Stimulated activated naive CD8-positive, alpha-beta T cell treated with anti-CD3 and anti-CD28 coated beads, Interleukin-15, Interleukin-2, amounts not matched to agents 100 U/mL and 50 U/mL, for 24 hours (primary cell): ENCODE data around the gene RPRD1A.
A peak's percentile ranks its signal among the peaks of the same experiment; 100 is the strongest.
"Not testable (repeated sequence)": the region's sequence is repeated elsewhere in the genome, so short reads cannot be mapped to it uniquely, and the experiment has no call there.

Experiments
- ATAC-seq: fragments of 150-1000 bp; cut with Tn5 transposase; one replicate; pipeline ENCODE4 v1.10.0; 2021
- DNase-seq: peaks from one replicate; pipeline ENCODE4 v3.0.0; 2021

RPRD1A gene

DNA sequence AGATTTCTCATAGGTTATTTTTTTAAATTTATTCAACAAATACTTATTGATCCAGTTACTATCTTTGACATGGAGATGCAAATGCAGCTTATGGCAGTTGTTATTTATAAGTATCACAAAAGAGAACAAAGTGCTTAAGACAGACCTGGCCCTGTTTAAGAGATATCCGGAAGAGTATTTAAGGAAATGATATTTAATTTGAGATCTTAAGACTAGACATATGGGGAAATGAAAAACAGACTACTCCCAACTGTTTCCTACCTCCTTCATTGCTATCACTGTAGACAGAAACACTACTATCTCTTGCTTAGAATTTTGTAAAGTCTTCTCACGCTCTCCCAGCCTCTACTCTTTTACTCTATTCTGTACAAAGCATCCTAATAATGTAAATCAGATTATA is 36.0 kb downstream of the RPRD1A start:
- no peak for ATAC-seq
- DNase-seq, result no peak

DNA sequence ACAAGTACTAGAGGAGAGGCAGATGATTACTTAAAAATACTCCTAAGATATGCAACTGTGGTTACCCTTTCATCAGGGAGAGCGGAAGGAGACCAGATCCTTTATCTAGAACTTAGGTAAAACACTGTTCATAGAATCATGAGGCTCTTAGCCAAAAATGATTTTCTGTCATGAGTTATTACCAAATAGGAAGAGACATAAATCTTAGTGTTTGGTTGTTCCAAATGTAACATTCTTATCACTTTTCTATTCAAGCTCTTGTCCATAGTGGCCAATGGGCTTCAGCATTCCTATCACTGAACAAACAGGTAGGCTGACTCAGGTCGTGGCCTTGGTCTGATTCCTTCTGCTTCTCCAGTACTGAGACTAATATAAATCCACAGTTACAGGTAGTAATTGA is 38.5 kb downstream of the RPRD1A start:
- ATAC-seq, result no peak
- DNase-seq, result no peak

DNA sequence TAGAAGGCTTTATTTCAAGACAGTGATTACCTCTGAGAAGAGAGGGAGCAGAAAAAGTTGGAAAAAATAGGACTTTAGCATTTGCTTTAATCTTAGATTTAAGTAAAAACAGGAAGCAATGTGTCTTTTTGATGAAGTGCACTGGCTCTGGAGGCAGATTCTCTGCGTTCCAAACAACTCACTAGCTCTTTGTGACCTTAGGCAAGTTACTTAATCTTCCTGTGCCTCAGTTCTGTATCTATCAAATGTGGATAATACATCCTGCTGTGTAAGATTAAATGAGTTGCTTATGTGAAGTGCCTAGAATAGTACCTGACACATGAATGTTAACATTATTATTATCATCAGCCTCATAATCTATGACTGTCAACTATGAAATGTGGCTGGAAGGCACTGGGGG is 42.3 kb downstream of the RPRD1A start:
- no peak for DNase-seq
- ATAC-seq, result no peak

- ATAC-seq, DNase-seq: not testable (repeated sequence)
These were observed 43.1 kb downstream of the RPRD1A start for GRCh38 chr18:36024241-36024640.

DNA sequence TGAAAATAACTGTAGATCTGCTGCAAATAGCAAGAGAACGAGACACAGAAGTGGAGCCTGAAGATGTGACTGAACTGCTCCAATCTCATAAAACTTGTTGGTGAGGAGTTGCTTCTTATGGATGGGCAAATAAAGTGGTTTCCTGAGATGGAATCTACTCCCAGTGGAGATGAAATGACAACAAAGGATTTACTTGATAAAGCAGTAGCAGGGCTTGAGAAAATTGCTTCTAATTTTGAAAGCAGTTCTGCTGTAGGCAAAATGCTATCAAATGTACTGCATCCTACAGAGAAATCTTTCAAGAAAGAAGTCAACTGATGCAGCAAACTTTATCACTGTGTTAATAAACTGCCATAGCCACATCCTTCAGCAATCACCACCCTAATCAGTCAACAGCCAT is 44.0 kb downstream of the RPRD1A start:
- DNase-seq (no peak), ATAC-seq (no peak)

GRCh38 chr18:36020174-36020711 is 47.1 kb downstream of the RPRD1A start:
- DNase-seq (no peak), ATAC-seq (no peak)

DNA sequence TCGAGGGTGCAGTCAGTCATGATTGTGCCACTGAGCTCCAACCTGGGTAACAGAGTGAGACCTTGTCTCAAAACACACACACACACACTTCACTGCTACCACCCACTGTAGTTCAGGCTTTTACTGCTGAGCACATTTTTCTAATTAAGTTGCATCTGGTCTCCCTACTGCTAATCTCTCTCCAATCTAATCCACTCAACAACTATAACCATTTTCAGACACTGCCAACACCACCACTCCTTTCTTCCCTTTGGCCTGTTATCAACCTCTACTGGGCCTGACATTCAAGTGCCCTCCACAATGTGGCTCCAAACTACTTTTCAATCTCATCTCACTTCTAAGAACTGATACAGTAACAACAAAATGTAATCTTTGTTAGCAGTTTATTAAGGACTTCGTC is 50.1 kb downstream of the RPRD1A start:
- no peak for ATAC-seq
- no peak for DNase-seq

GRCh38 chr18:36015629-36016028 is 51.7 kb downstream of the RPRD1A start:
- ATAC-seq, result no peak
- DNase-seq, result no peak

- no peak for DNase-seq
- no peak for ATAC-seq
These were observed 54.5 kb downstream of the RPRD1A start for GRCh38 chr18:36012891-36013290.

DNA sequence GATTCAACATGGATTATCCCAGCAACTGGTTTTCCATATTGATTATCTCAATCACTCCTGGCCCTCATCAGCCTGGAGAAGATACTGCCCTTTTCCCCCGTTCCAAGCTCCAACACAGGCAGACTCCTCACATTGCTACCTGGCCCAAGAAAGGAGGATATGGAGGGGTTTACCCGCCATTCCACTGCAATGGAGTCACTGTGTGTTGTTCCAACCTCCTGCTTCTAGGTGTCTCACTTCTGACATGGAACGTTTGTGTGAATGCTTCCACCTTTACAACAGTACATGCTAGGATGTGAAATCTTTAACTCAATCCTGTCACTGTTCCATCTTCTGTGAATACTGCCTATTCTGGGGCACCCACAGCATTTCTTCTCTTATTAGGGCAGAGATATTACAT is 58.1 kb downstream of the RPRD1A start:
- DNase-seq (no peak), ATAC-seq (no peak)

DNA sequence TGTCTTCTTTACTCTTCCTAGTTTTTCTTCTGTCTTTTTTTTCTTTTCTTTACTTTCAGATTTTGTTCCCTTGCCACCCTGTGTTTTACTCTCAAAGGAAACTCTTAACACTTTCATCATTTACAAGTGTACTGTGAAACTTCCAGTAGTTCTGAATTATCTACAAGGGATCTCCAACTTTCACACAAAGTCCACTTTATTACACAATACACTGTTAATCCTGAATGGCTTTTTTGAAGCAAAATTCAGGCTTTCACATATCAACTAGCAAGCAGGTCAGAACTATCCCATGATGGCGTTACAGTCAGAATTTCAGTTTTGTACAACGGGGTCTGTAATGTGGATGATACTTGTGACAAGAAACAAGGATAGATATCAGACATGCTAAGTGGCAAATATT is 60.4 kb downstream of the RPRD1A start:
- DNase-seq, result no peak
- ATAC-seq, result no peak

DNA sequence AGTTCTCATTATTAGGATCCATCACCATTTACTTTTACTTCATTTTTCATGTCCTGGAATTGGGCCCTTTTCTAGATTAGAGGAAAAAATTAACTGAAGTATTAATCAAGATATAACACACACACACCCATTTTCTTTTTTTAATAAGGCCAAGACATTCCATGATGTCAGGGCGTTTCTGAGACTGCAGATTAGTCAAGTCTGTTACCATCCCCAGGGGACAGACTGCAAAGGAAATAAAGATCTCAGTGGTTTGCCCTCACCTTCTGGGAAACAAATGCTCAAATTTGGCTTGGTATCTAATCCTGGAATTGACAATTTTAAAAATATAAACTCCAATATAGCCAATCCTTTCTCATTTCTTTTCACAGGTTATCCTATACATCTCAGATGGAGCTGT is 67.4 kb downstream of the RPRD1A start:
- DNase-seq, result no peak
- ATAC-seq, result no peak

DNA sequence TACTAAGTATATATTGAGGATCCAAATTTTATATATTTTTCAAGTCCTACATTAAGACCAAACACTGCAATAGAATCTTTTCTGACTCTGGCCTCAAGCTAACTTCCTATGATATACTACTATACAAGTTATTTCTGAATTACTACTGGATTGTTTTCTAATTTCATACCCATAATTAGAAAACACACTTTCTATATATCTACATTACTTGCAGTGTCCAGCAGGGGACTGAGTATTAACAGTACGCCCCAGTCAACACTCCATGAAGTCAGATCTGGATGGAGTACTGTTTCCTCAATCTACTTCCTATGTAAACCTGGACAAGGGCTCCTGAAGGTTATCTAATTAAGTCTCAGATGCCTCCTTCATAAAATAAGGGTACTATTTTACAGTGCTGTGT is 68.4 kb downstream of the RPRD1A start:
- DNase-seq (no peak), ATAC-seq (no peak)

DNA sequence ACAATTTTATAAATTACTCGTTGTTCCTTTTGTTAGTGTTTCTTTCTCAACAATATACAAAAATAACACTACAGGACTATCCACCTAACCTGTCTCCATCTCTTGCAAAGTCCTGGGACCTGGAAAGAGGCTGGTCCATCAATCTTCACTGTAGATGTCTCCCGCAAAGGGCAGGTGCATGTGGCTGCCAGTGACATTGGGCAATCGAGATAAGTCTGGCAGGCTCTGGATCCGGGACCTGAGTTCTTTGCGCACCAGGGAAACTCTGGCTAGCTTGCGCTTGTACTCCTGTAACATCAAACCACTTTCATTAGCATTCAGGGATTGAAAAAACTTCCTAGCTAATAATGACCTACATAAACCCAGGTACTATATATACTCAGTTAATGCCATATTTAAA is 74.3 kb downstream of the RPRD1A start:
- DNase-seq (no peak), ATAC-seq (no peak)

DNA sequence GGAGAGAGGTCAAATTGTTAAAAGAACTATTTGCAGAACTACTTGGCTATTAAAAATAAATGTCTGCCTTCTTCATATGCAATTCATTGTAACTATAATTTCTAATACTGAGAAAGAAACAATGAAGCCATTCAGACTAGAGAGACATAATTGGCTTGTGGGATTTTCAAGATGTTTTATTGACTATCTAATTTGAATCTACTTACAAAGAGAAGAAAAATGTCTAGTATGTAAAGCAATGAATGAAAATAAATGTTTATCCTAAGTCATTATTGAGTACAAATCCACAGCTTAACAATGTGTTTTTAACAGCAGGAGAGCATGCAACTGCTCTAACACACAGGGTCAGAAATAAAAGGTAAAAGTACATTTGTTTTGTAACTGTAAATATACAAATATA is 75.7 kb downstream of the RPRD1A start:
- DNase-seq (no peak), ATAC-seq (no peak)

GRCh38 chr18:35983818-35984217 is 83.5 kb downstream of the RPRD1A start:
- ATAC-seq (no peak), DNase-seq (no peak)

GRCh38 chr18:35983147-35983546 is 84.2 kb downstream of the RPRD1A start:
- DNase-seq, result no peak
- ATAC-seq, result no peak

DNA sequence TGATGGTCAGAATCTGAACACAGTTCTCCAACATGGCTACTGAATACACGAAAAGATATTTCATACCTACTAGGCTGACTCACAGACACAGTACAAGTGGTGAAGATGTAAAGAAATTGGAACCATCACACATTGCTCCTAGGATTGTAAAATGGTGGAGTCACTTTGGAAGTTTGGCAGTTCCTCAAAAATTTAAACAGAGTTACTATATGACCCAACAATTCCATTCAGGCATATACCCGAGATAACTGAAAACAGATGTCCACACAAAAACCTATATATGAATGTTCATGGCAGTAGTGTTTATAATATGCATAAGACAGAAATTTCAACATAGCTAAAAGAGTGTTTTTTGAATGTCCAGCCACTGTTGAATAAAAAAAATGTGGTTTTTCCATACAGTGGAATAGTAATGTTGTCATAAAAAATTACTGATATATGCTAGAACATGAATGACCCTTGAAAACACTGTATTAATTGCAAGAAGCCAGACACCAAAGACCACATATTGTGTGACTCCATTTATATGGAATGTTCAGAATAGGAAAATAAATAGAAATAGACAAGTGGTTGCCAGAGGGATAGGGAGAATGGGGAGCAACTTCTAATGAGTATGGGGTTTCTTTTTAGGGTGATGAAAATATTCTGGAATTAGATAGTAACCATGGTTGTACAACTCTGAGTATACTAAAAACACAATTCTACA is 84.8 kb downstream of the RPRD1A start:
- ATAC-seq (no peak), DNase-seq (no peak)

GRCh38 chr18:35979112-35979511 is 88.2 kb downstream of the RPRD1A start:
- no peak for ATAC-seq
- no peak for DNase-seq

GRCh38 chr18:35974181-35974580 is 93.2 kb downstream of the RPRD1A start:
- no peak for DNase-seq
- ATAC-seq, result no peak

DNA sequence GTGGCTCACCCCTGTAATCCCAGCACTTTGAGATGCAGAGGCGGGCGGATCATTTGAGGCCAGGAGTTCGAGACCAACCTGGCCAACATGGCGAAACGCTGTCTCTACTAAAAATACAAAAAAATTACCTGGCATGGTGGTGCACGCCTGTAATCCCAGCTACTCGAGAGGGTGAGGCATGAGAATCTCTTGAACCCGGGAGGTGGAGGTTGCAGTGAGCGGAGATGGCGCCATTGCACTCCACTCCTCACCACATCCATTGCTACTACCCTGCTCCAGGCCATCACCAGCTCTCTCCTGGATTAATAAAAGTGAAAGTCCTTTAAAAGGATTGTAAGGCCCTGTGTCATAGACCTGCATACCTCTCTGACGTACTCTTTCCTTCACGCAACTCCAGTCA is 93.7 kb downstream of the RPRD1A start:
- ATAC-seq, result no peak

GRCh38 chr18:35972197-35973000 is 95.0 kb downstream of the RPRD1A start, which contains the start of gene RMP24:
Gene RMP24, plus strand, starts transcription at chr18:35972679.
- DNase-seq (peak; percentile 93), ATAC-seq (peak; percentile 92)

More for the DNA sequence above, 93.7 kb downstream of the RPRD1A start:
- no peak for DNase-seq

GRCh38 chr18:35971661-35972196 is 95.6 kb downstream of the RPRD1A start:
- DNase-seq (no peak), ATAC-seq (no peak)
